Stimulated activated naive CD8-positive, alpha-beta T cell treated with anti-CD3 and anti-CD28 coated beads, Interleukin-15, Interleukin-2, amounts not matched to agents 100 ng/mL and 50 ng/mL, for 24 hours (primary cell): ENCODE measurements around the gene SLC43A3.

Source experiments
- H3K27ac Mint-ChIP-seq: one replicate; pipeline ENCODE4 v1.8.0; 2021; ENCODE audit warnings: mild to moderate bottlenecking, mixed read lengths
- H3K27me3 Mint-ChIP-seq: one replicate; pipeline ENCODE4 v1.8.0; 2021; ENCODE audit warnings: mixed read lengths
- H3K36me3 Mint-ChIP-seq: one replicate; pipeline ENCODE4 v1.8.0; 2021; ENCODE audit warnings: low read depth, mixed read lengths
- H3K4me1 Mint-ChIP-seq: one replicate; pipeline ENCODE4 v1.8.0; 2021; ENCODE audit warnings: low read depth, mixed read lengths
- H3K4me3 Mint-ChIP-seq: one replicate; pipeline ENCODE4 v1.8.0; 2021; ENCODE audit warnings: mild to moderate bottlenecking, mixed read lengths
- H3K9me3 Mint-ChIP-seq: one replicate; pipeline ENCODE4 v1.8.0; 2021; ENCODE audit warnings: mixed read lengths

SLC43A3 gene

DNA sequence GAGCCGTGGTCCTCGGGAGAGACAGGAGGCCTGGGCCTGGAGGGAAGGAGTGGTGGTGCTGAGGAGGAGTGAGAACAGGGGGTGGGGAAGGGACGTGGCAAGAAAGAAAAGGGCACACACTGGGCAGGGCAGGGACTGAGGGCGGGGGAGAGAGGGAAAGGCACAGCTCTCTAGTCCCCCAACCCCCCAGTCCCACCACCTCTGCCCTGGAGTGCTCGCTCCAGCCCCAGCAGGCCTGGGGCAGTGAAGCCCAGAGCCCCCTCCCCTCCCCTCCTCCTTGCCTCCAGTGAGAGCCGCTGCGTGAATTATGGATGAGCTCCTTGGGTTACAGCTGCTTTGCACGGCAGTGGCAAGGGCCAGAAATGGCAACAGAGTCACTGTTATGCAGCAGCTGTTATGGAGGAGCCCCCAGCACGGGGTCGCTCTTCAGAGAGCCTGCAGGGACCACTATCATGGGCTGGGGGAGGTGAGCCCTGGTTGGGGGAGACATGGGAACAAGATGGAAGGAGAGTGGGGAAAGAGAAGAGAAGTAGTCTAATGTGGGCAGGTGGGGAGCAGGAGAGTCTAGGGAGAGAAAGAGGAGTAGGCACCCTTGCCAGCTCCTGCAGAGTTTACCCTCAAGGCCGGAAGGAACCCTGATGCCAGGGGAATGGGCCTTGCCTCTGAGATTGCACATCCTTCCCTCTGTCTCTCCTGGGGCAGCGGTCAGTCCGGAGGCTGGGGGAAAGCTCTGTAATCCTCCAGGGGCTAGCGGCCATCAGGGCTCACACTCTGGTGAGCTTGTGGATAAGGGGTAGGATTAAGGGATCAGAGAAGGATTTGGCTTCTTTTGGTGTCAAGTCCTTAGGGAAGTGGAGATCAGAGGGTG, 37.0 kb upstream of the SLC43A3 start:
- Mint-ChIP-seq H3K4me3 (no peak overlapping the region), H3K27me3 (peaks cover 18% of the 10 kb centered on the region), H3K4me1 (peaks cover 10% of the 10 kb centered on the region), H3K9me3 (no peaks in the 10 kb centered on the region), H3K27ac (no peak overlapping the region), H3K36me3 (no peaks in the 10 kb centered on the region)

DNA sequence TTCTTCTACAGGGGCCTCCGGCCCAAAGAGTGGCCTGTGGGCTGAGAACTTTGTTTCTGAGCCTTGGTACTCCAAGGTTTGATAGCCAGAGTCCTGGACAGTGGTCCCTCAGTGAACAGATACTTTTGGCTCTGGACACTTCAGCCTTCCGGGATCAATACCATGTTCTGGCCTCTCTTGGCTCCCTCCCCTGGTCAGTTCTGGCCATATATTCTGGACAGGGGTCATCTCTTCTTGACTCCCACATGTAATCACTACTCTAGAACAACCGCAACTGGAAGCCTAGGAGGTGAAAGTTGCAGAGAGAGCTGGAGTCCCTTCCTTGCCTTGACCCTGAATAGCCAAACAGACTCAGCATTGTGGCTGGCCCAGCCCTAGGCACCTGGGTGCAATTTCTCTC, 35.7 kb upstream of the SLC43A3 start:
- H3K36me3 Mint-ChIP-seq, result no peaks in the 10 kb centered on the region
- H3K4me3 Mint-ChIP-seq, result no peak overlapping the region
- no peaks in the 10 kb centered on the region for H3K9me3 Mint-ChIP-seq
- no peak overlapping the region for H3K27ac Mint-ChIP-seq
- H3K27me3 Mint-ChIP-seq, result peaks cover 22% of the 10 kb centered on the region
- H3K4me1 Mint-ChIP-seq, result peaks cover 19% of the 10 kb centered on the region

DNA sequence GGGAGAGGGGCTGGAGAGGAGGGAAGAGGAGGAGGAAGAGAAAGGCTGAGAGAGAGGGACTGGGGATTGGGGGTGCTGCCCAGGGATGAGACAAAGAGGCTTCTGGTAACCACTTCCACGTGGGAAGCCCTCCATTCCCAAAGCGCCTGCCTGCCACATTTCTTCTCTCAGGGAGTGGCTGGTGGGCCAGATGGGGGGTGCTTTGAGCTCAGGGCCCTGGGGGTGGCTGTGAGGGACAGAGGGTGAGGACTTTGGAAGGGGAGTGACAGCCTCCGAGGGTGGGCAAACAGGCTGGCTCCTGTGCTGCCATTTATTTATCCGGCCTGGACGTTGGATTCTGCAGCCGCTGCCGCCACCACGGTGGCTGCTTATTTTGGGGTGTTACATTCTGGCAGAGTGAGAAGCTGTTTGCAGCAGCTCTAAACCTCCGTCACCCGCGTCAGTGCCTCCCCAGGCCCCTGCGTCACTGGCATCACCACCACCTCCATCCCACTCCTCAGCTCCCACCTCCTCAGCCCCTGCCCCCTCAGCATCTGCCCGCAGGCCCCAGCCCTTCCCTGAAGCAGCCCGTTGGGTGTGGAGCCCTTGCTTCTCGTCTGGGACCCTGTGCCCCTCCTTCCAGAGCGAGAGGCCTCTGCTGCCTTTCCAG, 35.0 kb upstream of the SLC43A3 start:
- H3K4me1 Mint-ChIP-seq, result peaks cover 23% of the 10 kb centered on the region
- no peak overlapping the region for H3K27ac Mint-ChIP-seq
- H3K4me3 Mint-ChIP-seq, result no peak overlapping the region
- H3K36me3 Mint-ChIP-seq, result no peaks in the 10 kb centered on the region
- H3K9me3 Mint-ChIP-seq, result no peaks in the 10 kb centered on the region
- peaks cover 22% of the 10 kb centered on the region for H3K27me3 Mint-ChIP-seq

DNA sequence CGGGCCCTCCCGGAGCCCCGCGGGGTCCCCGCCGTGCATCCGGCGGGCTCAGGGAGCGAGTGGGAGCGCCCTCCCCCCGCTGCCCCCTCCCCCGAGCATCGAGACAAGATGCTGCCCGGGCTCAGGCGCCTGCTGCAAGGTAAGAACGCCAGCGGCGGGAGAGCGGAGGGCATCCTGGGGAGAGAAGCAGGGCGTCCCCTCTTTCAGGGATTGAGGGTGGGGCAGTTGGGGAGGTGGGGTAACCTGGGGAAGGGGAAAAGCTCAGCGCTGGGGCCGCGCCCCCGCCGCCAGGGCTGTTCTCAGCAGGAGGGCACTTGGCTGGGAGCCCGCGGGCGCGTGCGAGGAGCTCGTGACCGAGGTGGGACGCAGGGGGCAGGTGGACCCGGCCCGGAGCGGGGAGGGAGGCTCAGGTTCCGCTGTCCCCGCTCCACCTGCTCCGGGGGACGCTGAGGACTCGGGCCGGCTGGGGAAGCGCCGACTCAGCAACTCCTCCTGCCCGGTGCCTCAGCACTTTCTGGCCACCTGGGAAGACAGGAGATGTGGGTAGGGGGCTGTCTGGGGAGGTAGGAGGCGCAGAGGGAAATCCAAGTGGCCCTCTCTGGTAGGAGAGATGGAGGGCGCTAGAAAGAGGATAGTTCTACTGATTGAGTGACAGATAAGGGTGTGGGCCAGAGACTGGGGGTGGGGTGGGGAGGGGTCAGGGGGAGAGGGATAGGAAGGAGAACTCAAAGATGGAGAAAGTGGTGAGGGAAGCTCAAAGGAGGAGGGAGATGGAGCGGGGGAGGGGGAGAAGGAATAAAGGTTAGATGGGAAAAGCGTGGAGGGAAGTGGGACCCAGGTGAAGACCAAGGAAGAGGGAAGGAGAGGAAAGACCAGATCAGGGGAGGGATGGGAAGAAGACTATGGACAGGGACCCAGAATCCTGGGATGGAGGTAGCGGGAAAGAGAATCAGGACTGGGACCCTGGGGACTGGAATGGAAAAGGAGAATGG, 34.1 kb upstream of the SLC43A3 start:
- H3K4me1 Mint-ChIP-seq, result peaks cover 23% of the 10 kb centered on the region
- H3K4me3 Mint-ChIP-seq, result no peak overlapping the region
- H3K27ac Mint-ChIP-seq, result no peak overlapping the region
- H3K27me3 Mint-ChIP-seq, result peaks cover 22% of the 10 kb centered on the region
- no peaks in the 10 kb centered on the region for H3K36me3 Mint-ChIP-seq
- H3K9me3 Mint-ChIP-seq, result no peaks in the 10 kb centered on the region

DNA sequence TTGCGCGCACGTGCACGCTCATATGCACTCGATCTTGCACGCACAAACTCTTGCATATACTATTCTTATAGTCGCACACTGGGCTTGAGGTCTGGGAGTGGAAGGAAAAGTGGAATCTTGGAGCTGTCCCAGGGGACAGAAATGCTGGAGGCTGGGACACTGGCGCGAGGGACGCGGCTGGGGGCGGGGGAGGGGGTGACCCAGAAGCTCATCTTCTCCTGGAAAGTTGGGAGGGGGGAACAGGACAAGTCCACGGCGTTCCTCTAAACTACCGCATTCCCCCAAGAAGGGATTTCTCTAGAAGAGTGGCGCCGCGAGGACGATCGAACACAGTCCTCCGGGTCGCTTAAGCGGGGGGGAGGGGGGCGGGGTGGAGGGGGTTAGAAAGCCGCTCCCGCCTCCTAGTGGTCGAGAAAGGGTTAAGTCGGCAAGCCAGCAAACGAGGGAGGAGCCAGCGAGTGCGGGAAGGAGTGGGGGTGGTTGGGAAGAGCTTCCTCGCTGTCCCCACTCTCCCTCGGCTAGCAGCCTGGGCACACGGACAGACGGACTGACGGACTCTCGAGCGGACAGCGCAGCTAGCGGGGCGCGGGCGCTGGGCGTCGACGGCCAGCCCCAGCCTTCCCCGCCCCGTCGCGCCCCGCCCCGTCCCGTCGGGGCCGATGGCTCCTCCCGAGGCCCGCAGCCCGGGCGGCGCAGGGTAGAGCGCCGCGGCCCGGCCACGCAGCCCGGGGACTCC, 33.3 kb upstream of the SLC43A3 start, which contains the start of gene RTN4RL2:
Gene RTN4RL2 (plus strand): TSS at position 507 of the 736 bp plus-strand sequence. CDS start 338 bp downstream, outside the sequence.
- Mint-ChIP-seq H3K27ac (peak within 1 kb of the TSS; percentile 2), H3K36me3 (no peaks in the 10 kb centered on the region), H3K27me3 (peaks cover 22% of the 10 kb centered on the region), H3K9me3 (no peaks in the 10 kb centered on the region), H3K4me1 (peaks cover 23% of the 10 kb centered on the region), H3K4me3 (peak within 1 kb of the TSS; percentile 74)

DNA sequence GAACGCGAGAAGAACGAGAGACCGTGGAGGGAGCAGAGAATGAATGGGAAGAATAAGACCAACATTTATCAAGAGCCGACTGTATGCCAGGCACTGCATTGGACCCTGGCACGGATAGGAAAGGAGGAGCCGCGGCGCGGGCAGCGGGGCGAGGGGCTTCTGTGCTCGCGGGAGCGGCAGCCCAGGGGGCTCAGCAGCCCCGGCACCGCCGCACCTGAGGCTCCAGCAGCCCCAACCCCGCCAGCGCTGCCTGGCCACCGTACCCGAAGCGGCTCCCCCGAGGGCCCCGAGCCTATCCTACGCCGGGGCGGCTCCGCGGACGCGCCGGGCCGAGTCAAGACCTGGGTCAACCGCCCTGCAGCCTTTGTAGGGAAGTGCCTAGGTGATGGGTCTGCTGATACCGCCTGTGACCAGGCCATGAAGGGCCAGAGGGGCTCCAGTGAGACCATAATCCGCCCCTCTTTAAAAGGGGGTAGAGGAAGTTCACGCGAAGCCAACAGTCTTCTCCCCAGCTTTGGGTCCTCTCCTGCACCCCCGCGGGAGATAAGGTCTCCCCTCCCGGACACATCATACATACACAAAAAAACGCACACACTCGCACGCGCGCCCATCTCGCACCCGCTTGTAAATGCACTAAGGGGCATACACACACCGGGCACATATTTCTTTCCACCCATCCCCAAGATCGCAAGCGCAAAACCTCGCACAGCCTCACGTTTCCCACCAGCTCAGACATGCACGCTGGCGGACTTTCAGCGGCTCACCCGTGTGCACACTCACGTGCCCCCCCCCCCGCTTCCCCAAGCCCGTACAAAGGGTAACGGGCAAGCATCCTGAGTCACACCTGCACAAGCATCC, 32.5 kb upstream of the SLC43A3 start:
- no peaks in the 10 kb centered on the region for H3K36me3 Mint-ChIP-seq
- H3K4me1 Mint-ChIP-seq, result peaks cover 23% of the 10 kb centered on the region
- peak overlapping the region; percentile 2 for H3K27ac Mint-ChIP-seq

DNA sequence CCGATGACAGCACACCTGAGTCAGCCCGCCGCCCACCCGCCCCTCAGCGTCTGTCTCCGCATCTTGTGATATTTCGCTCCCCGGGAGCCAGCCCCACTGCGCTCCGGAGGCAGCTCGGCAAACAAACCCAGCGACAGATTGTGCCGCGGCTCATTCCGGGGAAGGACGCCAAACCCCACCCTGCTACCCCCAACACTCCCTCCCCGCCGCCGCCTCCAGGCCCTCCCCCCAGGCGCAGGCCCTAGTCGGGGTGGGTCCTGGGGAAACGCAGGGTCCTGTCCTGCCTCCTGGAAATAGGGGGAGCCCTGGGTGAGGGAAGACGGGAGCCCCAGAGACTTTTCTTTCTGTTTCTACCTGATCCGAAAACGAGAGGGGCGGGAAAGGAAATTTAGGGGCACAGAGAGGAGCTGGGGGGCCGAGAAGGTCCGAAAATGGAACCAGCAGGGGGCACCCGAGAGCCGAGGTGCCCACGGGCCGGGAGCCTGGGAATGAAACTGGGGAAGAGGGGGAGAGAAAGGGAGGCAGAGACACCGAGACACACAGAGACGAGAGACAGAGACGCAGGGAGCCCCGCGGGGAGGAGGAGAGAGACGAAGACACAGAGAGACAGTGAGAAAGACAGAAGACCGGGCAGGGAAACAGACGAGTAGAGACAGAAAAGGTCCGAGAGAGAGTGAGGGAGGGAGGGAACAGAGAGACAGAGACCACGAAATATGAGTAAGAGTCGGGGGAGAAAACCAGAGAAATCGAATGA, 31.7 kb upstream of the SLC43A3 start:
- peaks cover 22% of the 10 kb centered on the region for H3K27me3 Mint-ChIP-seq
- H3K36me3 Mint-ChIP-seq, result no peaks in the 10 kb centered on the region
- no peaks in the 10 kb centered on the region for H3K9me3 Mint-ChIP-seq
- peak overlapping the region; percentile 71 for H3K4me3 Mint-ChIP-seq
- H3K27ac Mint-ChIP-seq, result no peak overlapping the region
- peaks cover 23% of the 10 kb centered on the region for H3K4me1 Mint-ChIP-seq

More for the DNA sequence above, 32.5 kb upstream of the SLC43A3 start:
- H3K4me3 Mint-ChIP-seq, result peak overlapping the region; percentile 71
- peaks cover 22% of the 10 kb centered on the region for H3K27me3 Mint-ChIP-seq
- no peaks in the 10 kb centered on the region for H3K9me3 Mint-ChIP-seq

DNA sequence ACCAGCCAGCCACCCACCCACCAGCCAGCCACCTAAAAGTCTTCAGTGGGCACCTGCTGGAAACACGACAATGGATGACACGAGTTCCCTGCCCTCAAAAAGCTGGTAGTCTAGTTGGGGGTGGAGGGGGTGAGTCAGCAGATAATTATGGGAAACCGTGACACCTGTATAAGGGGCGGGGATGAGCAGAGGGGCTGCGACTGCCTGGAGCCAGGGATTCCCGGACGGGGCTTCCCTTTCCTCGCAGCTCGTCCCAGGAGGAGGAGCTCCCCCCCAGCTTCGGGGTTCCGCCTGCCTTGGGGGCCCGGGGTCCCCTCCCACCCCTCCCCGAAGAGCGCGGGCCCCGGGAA, 31.1 kb upstream of the SLC43A3 start:
- Mint-ChIP-seq H3K36me3 (no peaks in the 10 kb centered on the region), H3K9me3 (no peaks in the 10 kb centered on the region), H3K27me3 (peaks cover 22% of the 10 kb centered on the region), H3K27ac (no peak overlapping the region), H3K4me3 (no peak overlapping the region), H3K4me1 (peaks cover 23% of the 10 kb centered on the region)

DNA sequence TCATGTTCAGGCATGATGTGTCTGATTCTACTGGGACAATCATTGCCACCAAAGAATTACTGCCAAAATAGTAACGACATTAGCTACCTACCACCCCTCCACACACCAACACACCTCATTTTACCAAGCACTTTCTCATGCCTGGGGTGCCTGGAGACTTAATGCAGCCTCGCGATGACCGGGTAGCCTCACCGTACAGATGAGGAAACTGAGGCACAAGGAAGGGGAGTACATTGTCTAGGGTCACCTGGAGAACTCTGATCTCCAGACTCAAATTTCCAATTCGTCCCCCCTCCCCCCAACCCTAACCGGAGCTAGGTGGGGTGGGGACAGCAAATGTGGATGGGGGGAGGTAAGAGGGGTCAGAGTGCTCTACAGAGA, 30.7 kb upstream of the SLC43A3 start:
- peaks cover 23% of the 10 kb centered on the region for H3K4me1 Mint-ChIP-seq
- H3K9me3 Mint-ChIP-seq, result no peaks in the 10 kb centered on the region
- peaks cover 22% of the 10 kb centered on the region for H3K27me3 Mint-ChIP-seq
- no peaks in the 10 kb centered on the region for H3K36me3 Mint-ChIP-seq
- H3K4me3 Mint-ChIP-seq, result peak overlapping the region; percentile 57
- peak overlapping the region; percentile 52 for H3K27ac Mint-ChIP-seq

DNA sequence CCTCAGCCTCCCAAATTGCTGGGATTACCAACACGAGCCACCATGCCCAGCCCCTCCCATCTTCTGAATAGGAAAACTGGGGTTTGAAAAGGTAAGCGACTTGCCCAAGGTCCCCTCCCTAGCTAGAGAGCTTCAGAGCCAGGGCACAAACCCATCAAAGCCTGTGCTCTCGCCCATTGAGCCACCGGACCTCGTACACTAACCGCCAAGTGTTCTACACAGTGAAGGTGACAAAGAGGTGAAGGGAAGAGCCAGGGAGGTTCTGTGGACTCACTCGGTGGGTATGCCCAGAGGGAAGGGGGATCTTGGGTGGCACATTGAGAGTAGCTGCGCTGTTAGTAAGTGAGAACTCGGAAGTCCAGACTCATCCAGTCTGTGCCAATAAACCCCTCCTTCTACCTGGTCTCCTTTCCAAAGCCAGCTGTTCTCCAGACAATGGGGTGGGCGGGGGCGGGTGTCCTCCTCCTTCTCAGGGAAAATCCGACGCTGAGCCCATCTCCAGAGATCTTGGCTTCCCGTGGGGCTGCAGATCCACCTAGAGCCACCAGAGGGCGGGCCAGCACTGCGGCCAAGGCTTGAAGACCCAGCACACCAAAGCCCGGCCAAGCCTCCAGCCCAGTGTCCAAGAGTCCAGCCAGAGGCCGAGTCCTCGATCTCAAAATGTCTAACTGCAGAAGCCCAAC, 30.2 kb upstream of the SLC43A3 start:
- peaks cover 22% of the 10 kb centered on the region for H3K27me3 Mint-ChIP-seq
- H3K4me1 Mint-ChIP-seq, result peaks cover 23% of the 10 kb centered on the region
- H3K9me3 Mint-ChIP-seq, result no peaks in the 10 kb centered on the region
- no peaks in the 10 kb centered on the region for H3K36me3 Mint-ChIP-seq
- H3K27ac Mint-ChIP-seq, result peak overlapping the region; percentile 52
- H3K4me3 Mint-ChIP-seq, result peak overlapping the region; percentile 57

DNA sequence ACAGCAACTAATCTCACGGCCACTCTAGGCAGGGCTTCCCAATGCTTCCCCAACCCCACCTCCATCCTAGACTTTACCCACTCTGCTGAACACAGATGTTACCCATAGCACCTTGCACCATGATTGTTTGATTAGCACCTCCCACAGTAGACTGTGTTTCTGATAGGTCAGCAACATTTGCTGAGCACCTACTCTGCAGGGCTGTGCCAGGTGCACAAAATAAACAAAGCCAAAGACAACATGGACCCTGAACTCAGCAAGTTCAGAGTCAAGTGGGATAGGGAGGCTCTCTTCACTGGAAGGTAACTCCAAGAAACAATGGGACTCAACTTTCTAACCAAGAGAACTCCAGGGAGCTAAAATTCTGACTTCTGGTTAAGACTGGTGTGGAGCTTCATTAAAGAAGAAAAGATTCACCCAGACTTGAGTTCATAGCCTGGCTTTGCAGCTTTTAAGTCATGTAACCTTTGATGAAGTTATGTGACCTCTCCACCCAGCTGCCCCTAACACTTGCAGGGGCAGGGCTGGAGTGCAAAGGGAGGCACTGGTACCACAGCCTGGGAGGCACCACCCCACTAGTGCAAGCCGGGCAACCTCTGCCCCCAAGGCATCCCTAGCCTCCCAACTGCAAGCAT, 26.7 kb upstream of the SLC43A3 start:
- no peaks in the 10 kb centered on the region for H3K9me3 Mint-ChIP-seq
- H3K27me3 Mint-ChIP-seq, result peaks cover 9% of the 10 kb centered on the region
- H3K27ac Mint-ChIP-seq, result no peak overlapping the region
- H3K36me3 Mint-ChIP-seq, result no peaks in the 10 kb centered on the region
- H3K4me3 Mint-ChIP-seq, result no peak overlapping the region
- H3K4me1 Mint-ChIP-seq, result peaks cover 11% of the 10 kb centered on the region

DNA sequence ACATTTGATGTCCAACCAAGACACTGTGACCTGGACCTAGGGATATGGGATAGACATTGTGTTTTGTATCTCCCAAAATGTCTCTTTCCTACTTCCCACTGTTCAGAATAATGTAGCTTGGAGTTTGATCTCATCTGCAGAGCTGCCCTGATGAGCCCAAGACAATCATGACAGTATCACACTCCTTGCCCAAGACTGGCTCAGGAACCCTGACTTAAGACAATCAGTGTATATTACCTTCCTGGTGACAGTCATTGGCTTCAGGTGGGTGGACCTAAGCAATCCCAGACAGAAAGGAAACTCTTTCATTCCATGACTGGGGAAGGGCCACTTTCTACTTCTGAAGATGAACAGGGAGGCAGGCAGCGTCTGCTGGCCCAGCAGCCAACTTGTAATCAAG, 19.1 kb upstream of the SLC43A3 start:
- Mint-ChIP-seq H3K4me1 (no peaks in the 10 kb centered on the region), H3K9me3 (no peaks in the 10 kb centered on the region), H3K27me3 (peaks cover 20% of the 10 kb centered on the region), H3K4me3 (no peak overlapping the region), H3K27ac (no peak overlapping the region), H3K36me3 (no peaks in the 10 kb centered on the region)
